NCI-H526 treated with DMSO at 0.1 percent for 48 hours (cell line): ENCODE data around the gene MIDN.

Experiments
- DNase-seq: peaks from one replicate; lab custom pipeline; 2025; lab: John Stamatoyannopoulos, UW

MIDN gene

GRCh38 chr19:1259206-1259875 is 11.0 kb downstream of the MIDN start:
- no peak for DNase-seq

- no peak for DNase-seq
Measured at GRCh38 chr19:1259876-1260748, 11.7 kb downstream of the MIDN start.

- peak; percentile 60 for DNase-seq
Measured at GRCh38 chr19:1260749-1261537, 12.6 kb downstream of the MIDN start.

GRCh38 chr19:1261538-1261797 is 13.1 kb downstream of the MIDN start:
- no peak for DNase-seq

GRCh38 chr19:1261798-1262622 is 13.6 kb downstream of the MIDN start:
- DNase-seq, result no peak

GRCh38 chr19:1262623-1263123 is 14.3 kb downstream of the MIDN start:
- DNase-seq, result no peak

DNA sequence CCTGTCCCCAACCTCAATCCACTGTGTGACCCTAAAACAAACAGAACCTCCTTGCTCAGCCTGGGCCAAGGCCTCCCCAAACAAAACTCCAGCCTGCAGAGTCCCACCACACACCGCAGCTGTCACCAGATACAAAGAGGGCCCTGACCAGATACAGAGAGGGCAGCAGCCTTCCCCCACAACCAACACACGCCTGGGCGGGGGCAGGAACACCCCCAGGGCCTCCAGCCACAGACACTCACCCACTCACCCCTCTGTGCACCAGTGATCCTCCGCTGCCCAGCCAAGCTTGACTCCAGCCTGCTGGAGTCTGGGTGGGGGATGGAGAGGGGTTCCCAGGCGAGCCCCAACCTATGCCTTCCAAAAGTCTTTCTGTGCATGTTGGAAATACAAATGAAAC is 14.8 kb downstream of the MIDN start:
- no peak for DNase-seq

DNA sequence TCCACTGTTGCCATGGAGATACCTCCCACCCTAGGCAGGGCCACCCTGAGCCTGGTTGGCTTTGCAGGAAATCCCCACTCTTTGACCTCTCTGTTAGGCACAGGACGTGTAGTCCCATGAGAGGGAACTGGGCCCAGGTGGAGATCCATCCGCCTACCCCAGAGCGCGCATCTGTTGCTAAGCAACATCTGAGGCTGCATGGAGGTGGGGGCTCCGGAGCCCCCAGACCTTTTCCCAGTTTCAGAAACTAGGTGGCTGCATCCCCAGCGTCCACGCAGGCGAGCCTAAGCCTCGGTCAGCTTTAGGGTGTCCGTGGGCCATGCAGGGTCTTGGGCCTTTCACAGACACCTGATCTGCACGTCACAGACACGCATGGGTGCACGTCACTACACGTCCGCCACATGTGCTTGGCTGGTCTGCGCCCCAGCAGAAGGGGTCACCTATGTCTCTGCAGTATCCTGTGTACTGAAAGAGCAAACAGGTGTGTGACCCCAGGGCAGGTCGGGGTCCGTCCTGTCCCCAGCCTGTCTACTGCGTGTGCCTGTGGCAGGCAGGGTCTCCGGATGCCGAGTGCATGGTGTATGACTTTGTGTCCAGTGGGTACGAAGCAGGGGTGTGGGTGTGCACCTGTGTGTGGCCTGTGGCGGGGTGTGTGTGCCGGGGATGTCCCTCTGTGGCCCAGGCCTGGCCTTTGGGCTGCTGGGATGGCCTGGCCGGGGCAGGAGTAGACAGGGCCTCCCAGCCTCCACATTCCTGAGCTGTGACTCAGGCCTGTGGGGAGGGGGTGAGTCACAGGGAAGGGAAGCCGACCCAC is 16.6 kb downstream of the MIDN start:
- no peak for DNase-seq

DNA sequence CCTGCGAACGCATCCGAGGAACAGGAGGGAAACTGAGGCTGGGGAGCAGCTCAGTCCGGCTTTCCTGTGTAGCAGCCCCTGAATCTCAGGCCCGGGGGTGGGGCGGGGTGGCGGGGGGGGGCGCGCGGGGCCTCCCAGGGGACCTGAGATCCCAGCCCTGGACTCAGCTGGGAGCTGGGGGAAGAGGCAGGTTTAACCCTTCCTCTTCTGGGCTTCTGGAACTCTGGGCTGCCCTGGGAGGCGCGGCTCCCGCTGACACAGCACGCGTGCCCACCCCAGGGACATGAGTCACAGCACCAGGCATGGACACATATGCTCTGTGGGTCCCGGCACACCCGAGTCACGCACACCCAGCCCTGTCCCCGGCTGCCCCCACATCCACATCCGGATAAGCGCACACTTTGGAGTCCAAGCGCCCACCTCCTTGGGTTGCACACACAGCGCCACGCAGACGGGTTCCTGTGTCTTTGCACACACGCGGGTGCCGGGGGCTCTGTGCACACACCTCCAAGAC is 17.3 kb downstream of the MIDN start:
- no peak for DNase-seq

GRCh38 chr19:1266129-1266915 is 17.9 kb downstream of the MIDN start:
- no peak for DNase-seq

GRCh38 chr19:1266916-1267476 is 18.6 kb downstream of the MIDN start:
- DNase-seq, result no peak

DNA sequence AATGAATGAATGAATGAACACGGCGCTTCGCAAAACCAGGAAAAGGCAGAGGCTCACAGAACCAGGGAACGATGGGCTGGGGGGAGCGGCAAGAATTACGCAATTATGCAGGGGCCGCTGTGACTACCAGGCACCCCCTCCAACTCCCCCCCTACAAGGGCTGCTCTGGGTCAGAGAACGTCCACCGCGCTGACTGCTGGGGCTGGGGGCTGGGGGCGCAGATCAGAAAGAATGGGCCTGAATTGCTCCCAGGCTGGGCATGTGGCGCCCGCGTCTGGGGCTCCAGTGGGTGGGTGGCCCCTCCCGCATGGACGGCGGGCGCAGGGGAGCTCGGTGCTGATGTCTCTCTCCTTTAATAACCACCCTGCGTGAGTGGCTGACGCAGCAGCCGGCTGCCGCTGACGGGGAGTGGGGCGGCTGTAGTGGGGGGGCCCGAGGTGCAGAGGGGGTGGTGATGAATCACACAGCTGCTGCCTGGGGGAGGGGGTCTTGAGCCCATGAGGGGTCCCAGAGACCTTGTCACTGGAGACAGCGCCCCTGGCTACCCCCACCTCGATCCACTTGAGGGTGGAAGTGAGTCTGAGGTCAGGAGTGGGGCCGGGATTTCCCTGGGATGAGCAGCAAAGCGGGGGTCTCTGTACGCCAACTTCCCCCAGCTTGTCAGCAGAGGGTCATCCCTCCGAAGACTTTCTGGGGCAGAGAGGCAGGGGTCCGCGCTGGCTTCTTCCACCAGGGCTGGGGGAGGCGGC is 19.3 kb downstream of the MIDN start:
- DNase-seq, result no peak

DNA sequence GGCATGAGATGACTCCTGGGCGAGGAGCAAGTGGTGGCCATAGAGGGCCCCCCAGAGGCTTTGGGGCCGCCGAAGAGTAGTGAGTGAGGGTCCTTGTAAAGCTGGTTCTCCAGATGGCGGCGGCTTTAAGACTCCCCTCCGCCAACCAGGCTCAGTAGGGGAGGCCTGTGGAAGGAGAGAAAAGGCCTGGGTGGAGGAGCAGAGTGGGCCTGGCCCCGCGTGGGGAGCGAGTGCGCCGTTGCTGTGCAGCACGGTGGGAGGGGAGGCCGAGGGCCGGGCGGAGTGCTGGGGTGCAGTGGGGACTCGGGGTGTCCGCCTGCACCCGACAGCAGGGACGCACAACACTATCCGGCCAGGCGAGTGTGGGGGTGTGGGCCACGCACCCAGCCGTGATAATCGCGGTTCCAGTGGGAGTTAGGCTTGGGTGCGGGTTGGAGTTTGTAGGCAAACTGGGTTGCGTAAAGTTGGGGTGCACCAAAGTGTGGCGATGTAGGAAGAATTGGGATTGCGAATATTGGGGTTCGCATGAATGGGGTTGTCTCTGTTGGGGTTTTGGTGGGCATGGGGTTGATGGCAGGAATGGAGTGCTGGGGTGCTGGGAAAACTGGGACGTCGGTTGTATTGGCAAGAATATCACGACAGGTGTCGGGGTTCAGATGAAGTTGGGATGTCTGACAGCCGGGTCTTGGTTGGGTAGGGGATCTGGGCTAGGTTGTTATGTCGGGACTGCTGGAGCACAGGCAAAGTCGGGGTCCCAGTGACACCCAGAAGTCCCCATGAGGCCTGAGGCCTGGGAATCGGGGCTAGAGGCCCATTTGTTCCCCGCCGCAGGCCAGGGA is 20.1 kb downstream of the MIDN start:
- DNase-seq, result no peak

DNA sequence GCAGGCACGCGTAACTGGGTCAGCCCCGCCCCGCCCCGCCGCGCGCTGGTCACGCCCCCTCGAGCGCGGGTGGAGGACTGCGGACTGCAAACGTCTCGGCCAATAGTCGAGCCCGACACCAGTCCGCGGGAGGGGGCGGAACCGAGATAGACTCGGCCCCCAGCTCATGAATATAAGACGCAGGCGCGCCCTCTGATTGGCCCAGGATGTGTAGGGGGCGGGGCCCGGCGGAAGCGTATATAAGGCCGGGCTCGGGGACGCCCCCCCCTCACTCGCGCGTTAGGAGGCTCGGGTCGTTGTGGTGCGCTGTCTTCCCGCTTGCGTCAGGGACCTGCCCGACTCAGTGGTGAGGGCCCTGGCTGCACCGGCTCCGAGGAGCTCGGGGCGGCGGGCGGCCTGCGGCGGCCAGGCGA is 20.7 kb downstream of the MIDN start, which contains the start of gene CIRBP:
Gene CIRBP (plus strand): TSS at position 268 of the 413 bp plus-strand sequence. CDS start 1,602 bp downstream, outside the sequence.
- DNase-seq, result peak; percentile 86

DNA sequence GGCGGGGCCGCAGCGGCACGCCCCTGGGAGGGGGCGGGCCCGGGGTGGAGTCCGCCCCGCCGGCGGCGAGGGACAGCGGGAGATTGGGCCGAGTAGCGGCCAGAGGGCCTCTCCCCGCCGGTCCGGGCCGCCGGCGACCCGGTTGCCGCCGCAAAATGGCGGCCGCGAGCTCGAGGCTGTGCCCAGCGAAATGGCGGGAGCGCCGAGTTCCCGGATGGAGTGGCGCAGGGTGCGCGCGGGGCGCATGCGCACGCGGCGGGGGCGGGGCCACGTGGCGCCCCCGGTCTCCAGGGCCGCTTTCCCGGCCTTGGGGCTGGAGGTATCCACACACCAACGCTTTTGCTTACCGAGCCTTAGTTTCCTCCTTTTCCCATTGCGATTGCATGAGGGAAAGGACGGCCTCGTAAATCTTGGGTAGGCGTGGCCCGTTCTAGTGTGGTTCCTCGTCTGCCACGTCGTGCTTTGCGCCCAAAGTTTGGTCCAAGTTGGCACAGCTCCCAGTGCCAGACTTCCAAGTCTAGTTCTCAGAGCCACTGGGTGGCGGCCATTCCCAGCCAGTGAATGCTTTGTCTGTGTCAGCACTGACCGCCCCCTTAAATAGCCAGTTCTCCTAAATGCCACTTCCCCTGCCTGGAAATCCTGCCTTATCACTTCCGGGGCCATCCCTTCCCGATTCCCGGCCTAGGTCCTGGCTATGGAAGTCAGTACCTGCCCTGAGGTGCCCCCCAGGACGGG is 21.3 kb downstream of the MIDN start:
- DNase-seq, result peak; percentile 46

GRCh38 chr19:1270213-1270853 is 21.9 kb downstream of the MIDN start:
- no peak for DNase-seq
